ENCODE data around the gene GNAI2.

The GNAI2 gene

GRCh38 chr3:50204804-50205412, 31.1 kb upstream of the GNAI2 start, which contains the start of gene SLC38A3:
TSS of gene SLC38A3 (plus strand) at chr3:50205271. CDS start at chr3:50214200, 8,929 bp downstream.
- TF ChIP-seq CTCF (IDR thresholded peaks at IDR 0.05; ENCODE audit: borderline replicate concordance, control extremely low read depth, extremely low read depth, insufficient read depth, missing control alignments): no peak
- in situ Hi-C loops (cut with MboI; ENCODE audit: low sequenced_read_pairs, unreplicated experiment): no loop called here
- no peak for DNase-seq (ENCODE audit: low spot score)

- DNase-seq (ENCODE audit: low spot score): no peak
- in situ Hi-C loops (cut with MboI; ENCODE audit: low sequenced_read_pairs, unreplicated experiment): no loop called here
- TF ChIP-seq CTCF (IDR thresholded peaks at IDR 0.05; ENCODE audit: borderline replicate concordance, control extremely low read depth, extremely low read depth, insufficient read depth, missing control alignments): no peak
These were observed 30.4 kb upstream of the GNAI2 start for GRCh38 chr3:50205413-50206276.

- in situ Hi-C loops (cut with MboI; ENCODE audit: low sequenced_read_pairs, unreplicated experiment): no loop called here
- no peak for DNase-seq (ENCODE audit: low spot score)
- TF ChIP-seq CTCF (IDR thresholded peaks at IDR 0.05; ENCODE audit: borderline replicate concordance, control extremely low read depth, extremely low read depth, insufficient read depth, missing control alignments): no peak
These were observed 28.5 kb upstream of the GNAI2 start for GRCh38 chr3:50207359-50208042.

GRCh38 chr3:50208677-50209344, 27.2 kb upstream of the GNAI2 start:
- no peak for TF ChIP-seq CTCF (IDR thresholded peaks at IDR 0.05; ENCODE audit: borderline replicate concordance, control extremely low read depth, extremely low read depth, insufficient read depth, missing control alignments)
- DNase-seq (ENCODE audit: low spot score): no peak
- in situ Hi-C loops (cut with MboI; ENCODE audit: low sequenced_read_pairs, unreplicated experiment): no loop called here

GRCh38 chr3:50210176-50210509, 25.9 kb upstream of the GNAI2 start:
- no peak for TF ChIP-seq CTCF (IDR thresholded peaks at IDR 0.05; ENCODE audit: borderline replicate concordance, control extremely low read depth, extremely low read depth, insufficient read depth, missing control alignments)
- DNase-seq (ENCODE audit: low spot score): no peak
- in situ Hi-C loops (cut with MboI; ENCODE audit: low sequenced_read_pairs, unreplicated experiment): no loop called here
